Mesendoderm (in vitro differentiated cells): ENCODE results near the gene RDH8.

Source experiments
- DNase-seq: peaks from one replicate; pipeline ENCODE4 v3.0.0; 2013
- H2AK5ac ChIP-seq: 2 replicates; pipeline ENCODE4 v1.6.1; 2013; ENCODE audit warnings: low read length, inconsistent platforms
- H2BK120ac ChIP-seq: 2 replicates; pipeline ENCODE4 v1.6.1; 2013; ENCODE audit warnings: low read depth, mild to moderate bottlenecking, low read length, moderate library complexity, mixed read lengths
- H2BK15ac ChIP-seq: replicated peaks from 2 replicates; pipeline ENCODE4 v1.6.1; 2013; ENCODE audit warnings: low read depth, mild to moderate bottlenecking, moderate library complexity
- H2BK5ac ChIP-seq: 2 replicates; pipeline ENCODE4 v1.6.1; 2013; ENCODE audit warnings: low read length, inconsistent platforms
- H3K18ac ChIP-seq: 2 replicates; pipeline ENCODE4 v1.6.1; 2013; ENCODE audit warnings: mild to moderate bottlenecking, low read length, mixed read lengths
- H3K23ac ChIP-seq: one replicate; pipeline ENCODE4 v1.6.1; 2013; ENCODE audit warnings: low read length
- H3K27ac ChIP-seq: 2 replicates; pipeline ENCODE4 v1.5.1; 2013; ENCODE audit warnings: low read depth, mild to moderate bottlenecking, inconsistent platforms, low read length, moderate library complexity
- H3K27me3 ChIP-seq: 2 replicates; pipeline ENCODE4 v1.6.1; 2013; ENCODE audit warnings: low read length, control low read depth, mild to moderate bottlenecking, inconsistent platforms; ENCODE audit not compliant: insufficient read depth, poor library complexity
- H3K36me3 ChIP-seq: 2 replicates; pipeline ENCODE4 v1.6.1; 2013; ENCODE audit warnings: low read length, inconsistent platforms; ENCODE audit not compliant: control insufficient read depth, insufficient read depth
- H3K4ac ChIP-seq: one replicate; pipeline ENCODE4 v1.6.1; 2013; ENCODE audit warnings: low read depth, mild to moderate bottlenecking, low read length, moderate library complexity
- H3K4me1 ChIP-seq: 2 replicates; pipeline ENCODE4 v1.6.1; 2013; ENCODE audit warnings: low read depth, low read length, inconsistent platforms; ENCODE audit not compliant: control insufficient read depth
- H3K4me2 ChIP-seq: 2 replicates; pipeline ENCODE4 v1.6.1; 2013; ENCODE audit warnings: low read length
- H3K4me3 ChIP-seq: 2 replicates; pipeline ENCODE4 v1.5.1; 2013; ENCODE audit warnings: mild to moderate bottlenecking, low read length
- H3K56ac ChIP-seq: one replicate; pipeline ENCODE4 v1.6.1; 2013; ENCODE audit warnings: low read length
- H3K79me1 ChIP-seq: 2 replicates; pipeline ENCODE4 v1.6.1; 2013; ENCODE audit warnings: low read length, inconsistent platforms
- H3K79me2 ChIP-seq: 2 replicates; pipeline ENCODE4 v1.6.1; 2013; ENCODE audit warnings: mild to moderate bottlenecking, low read length; ENCODE audit not compliant: control insufficient read depth, insufficient read depth
- H3K9ac ChIP-seq: 2 replicates; pipeline ENCODE4 v1.6.1; 2013; ENCODE audit warnings: low read length, inconsistent platforms
- H4K5ac ChIP-seq: one replicate; pipeline ENCODE4 v1.6.1; 2013; ENCODE audit warnings: low read length
- H4K8ac ChIP-seq: one replicate; pipeline ENCODE4 v1.6.1; 2013; ENCODE audit warnings: low read depth, mild to moderate bottlenecking, control low read depth, low read length, moderate library complexity
- WGBS: extraction: QIAGEN DNeasy Blood & Tissue Kit; methylation state at CpG from one replicate; pipeline ENCODE4 v1.1.7; 2013; ENCODE audit warnings: low lambda C conversion rate, missing lambda C conversion rate; ENCODE audit not compliant: insufficient coverage; ENCODE audit errors: extremely low coverage; 5-methylcytosine and 5-hydroxymethylcytosine counted together

RDH8 gene

DNA sequence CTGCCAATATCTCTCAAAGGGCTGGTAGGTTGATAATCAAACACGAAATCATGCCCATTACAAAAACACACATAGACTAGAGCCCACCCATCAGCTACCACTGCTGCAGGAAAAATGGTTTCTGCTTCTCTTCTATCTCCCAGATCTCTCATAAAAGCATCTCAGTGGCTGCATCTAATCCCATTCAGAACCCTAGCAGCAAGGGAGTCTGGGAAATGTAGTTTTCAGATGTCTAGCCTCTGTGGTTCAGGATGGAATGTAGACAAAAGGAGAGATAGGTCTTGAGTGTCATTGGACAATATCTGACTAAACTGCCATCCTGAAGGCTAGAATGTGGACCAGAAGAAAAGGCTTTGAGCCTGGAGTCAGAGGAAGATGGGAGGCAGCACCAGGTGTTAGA lies 32.1 kb downstream of the RDH8 start:
- Histone ChIP-seq H3K27ac (no peak overlapping the region), H2BK15ac (no peak overlapping the region), H3K79me2 (no peaks in the 10 kb centered on the region), H3K56ac (no peak overlapping the region), H3K4me1 (no peaks in the 10 kb centered on the region), H3K79me1 (no peaks in the 10 kb centered on the region), H4K8ac (no peak overlapping the region), H2AK5ac (no peak overlapping the region), H2BK5ac (no peak overlapping the region), H3K4me3 (no peak overlapping the region), H3K27me3 (no peaks in the 10 kb centered on the region), H3K18ac (no peak overlapping the region), H3K9ac (no peak overlapping the region), H3K4me2 (no peak overlapping the region), H3K23ac (no peak overlapping the region), H3K4ac (no peak overlapping the region), H3K36me3 (no peaks in the 10 kb centered on the region), H2BK120ac (no peak overlapping the region), H4K5ac (no peak overlapping the region)
- no CpG with 5 or more reads among the region's 1 CpG for WGBS
- DNase-seq, result no peak

DNA sequence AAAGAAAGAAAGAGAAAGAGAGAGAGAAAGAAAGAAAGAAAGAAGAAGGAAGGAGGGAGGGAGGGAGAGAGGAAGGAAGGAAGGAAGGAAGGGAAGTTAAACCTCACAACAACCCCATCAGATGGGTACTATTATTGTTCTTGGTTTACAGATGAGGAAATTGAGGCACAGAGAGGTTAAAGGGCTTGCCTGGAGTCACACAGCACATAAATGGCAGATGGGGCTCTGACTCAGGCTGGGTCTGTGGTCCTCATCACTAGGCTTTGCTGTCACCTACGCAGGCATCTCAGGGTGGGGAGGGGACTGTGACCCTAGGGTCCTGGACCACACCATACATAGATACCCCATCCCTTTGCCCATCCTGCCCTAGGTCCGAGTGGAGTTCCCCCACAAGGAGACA lies 36.3 kb downstream of the RDH8 start:
- no peaks in the 10 kb centered on the region for H3K79me1 ChIP-seq
- no peak overlapping the region for H4K5ac ChIP-seq
- DNase-seq, result no peak
- no peak overlapping the region for H2BK15ac ChIP-seq
- H3K4ac ChIP-seq, result no peak overlapping the region
- H2AK5ac ChIP-seq, result no peak overlapping the region
- no peaks in the 10 kb centered on the region for H3K27me3 ChIP-seq
- no peaks in the 10 kb centered on the region for H3K79me2 ChIP-seq
- H3K18ac ChIP-seq, result no peak overlapping the region
- WGBS, result no CpG with 5 or more reads among the region's 2 CpGs
- H3K4me2 ChIP-seq, result no peak overlapping the region
- H2BK120ac ChIP-seq, result no peak overlapping the region
- H3K56ac ChIP-seq, result no peak overlapping the region
- H3K4me1 ChIP-seq, result no peaks in the 10 kb centered on the region
- H3K23ac ChIP-seq, result no peak overlapping the region
- no peaks in the 10 kb centered on the region for H3K36me3 ChIP-seq
- no peak overlapping the region for H4K8ac ChIP-seq
- H3K4me3 ChIP-seq, result no peak overlapping the region
- H2BK5ac ChIP-seq, result no peak overlapping the region
- H3K27ac ChIP-seq, result no peak overlapping the region
- H3K9ac ChIP-seq, result no peak overlapping the region

DNA sequence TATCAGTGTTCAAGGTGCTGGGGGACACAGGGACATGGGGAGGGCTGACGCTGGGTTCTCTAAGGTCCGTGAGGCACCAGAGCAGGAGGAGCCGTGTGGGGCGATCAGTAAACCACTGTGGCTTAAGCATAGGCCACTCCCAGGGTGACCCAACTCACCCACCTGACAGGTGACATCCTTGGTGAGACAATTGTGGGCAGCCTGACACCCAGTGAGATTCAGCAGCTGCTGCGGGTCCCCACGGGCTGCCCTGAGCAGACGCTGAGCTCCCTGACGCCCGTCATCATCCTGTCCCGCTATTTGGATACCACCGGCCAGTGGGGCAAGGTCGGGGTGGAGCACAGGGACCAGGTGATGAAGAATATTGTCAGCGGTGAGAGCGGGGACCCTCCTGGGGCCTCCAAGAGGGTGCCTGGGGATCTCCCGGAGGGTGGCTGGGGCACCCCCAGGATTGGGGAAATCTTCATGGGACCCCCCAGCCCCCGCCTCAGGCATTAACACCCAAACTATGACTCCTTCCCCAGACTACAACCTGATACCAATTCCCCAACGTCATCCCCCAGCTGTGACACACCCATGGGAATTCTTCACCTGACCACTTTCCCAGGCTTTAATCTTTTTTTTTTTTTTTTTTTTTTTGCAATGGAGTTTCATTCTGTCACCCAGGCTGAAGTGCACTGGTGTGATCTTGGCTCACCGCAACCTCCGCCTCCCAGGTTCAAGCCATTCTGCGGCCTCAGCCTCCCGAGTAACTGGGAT lies 39.5 kb downstream of the RDH8 start:
- Histone ChIP-seq H3K4me1 (no peaks in the 10 kb centered on the region), H4K8ac (no peak overlapping the region), H3K18ac (no peak overlapping the region), H3K4me2 (no peak overlapping the region), H3K56ac (no peak overlapping the region), H3K9ac (no peak overlapping the region), H3K79me1 (no peaks in the 10 kb centered on the region), H2BK5ac (no peak overlapping the region), H2BK15ac (no peak overlapping the region), H3K36me3 (no peaks in the 10 kb centered on the region), H3K23ac (no peak overlapping the region), H4K5ac (no peak overlapping the region), H3K27ac (no peak overlapping the region), H3K4ac (no peak overlapping the region), H3K4me3 (no peak overlapping the region), H2AK5ac (no peak overlapping the region), H3K79me2 (no peaks in the 10 kb centered on the region), H2BK120ac (no peak overlapping the region), H3K27me3 (no peaks in the 10 kb centered on the region)
- WGBS, result no CpG with 5 or more reads among the region's 21 CpGs
- no peak for DNase-seq

DNA sequence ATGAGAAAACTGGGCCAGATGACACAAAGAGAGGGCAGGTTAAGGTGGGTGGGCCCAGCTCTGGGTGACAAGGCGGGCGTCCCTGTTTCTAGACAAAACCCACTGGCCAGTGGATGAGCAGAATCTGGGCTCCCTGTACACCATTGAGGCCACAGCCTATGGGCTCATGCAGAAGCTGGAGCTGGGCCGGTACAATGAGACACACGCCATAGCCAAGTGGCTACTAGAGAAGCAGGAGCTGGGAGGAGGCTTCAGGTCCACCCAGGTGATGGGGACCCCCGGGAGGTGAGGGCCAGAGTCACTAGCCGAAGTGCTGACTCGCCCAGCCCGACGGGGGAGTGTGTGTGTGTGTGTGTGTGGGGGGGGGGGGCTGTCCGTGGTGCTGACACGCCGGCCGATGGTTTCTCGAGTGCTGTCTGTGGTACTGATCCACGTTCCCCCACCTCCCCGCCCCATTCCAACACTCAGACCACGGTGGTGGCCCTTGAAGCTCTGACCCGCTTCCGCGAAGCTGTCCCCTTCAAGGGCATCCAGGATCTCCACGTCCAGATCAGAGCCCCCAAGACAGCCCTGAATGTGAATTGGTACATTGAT lies 48.5 kb downstream of the RDH8 start:
- Histone ChIP-seq H3K4ac (no peak overlapping the region), H2BK5ac (no peak overlapping the region), H2BK15ac (no peak overlapping the region), H3K79me1 (no peaks in the 10 kb centered on the region), H4K5ac (no peak overlapping the region), H3K4me1 (no peaks in the 10 kb centered on the region), H3K18ac (no peak overlapping the region), H4K8ac (no peak overlapping the region), H3K56ac (no peak overlapping the region), H2BK120ac (no peak overlapping the region), H3K27me3 (no peaks in the 10 kb centered on the region), H2AK5ac (no peak overlapping the region), H3K36me3 (no peaks in the 10 kb centered on the region), H3K27ac (no peak overlapping the region), H3K4me2 (no peak overlapping the region), H3K4me3 (no peak overlapping the region), H3K79me2 (no peaks in the 10 kb centered on the region), H3K9ac (no peak overlapping the region), H3K23ac (no peak overlapping the region)
- no CpG with 5 or more reads among the region's 21 CpGs for whole genome bisulfite sequencing
- DNase-seq, result no peak

DNA sequence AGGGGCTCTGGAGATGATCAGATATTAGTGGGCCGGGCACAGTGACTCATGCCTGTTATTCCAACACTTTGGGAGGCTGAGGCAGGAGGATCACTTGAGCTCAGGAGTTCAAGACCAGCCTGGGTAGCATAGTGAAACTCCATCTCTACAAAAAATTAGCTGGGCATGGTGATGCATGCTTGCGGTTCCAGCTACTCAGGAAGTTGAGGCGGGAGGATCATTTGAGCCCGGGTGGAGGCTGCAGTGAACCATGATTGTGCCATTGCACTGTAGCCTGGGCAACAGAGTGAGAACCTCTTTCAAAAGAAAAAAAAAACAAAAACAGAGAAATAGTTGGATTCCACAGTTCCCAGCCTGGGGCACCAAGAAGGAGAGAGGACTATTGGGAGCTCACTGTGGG lies 54.9 kb downstream of the RDH8 start:
- Histone ChIP-seq H3K56ac (no peak overlapping the region), H3K79me1 (no peaks in the 10 kb centered on the region), H3K4ac (no peak overlapping the region), H2AK5ac (no peak overlapping the region), H3K27ac (no peak overlapping the region), H3K4me2 (no peak overlapping the region), H2BK5ac (no peak overlapping the region), H3K23ac (no peak overlapping the region), H4K8ac (no peak overlapping the region), H3K4me3 (no peak overlapping the region), H3K4me1 (no peaks in the 10 kb centered on the region), H2BK15ac (no peak overlapping the region), H3K18ac (no peak overlapping the region), H3K27me3 (no peaks in the 10 kb centered on the region), H4K5ac (no peak overlapping the region), H2BK120ac (no peak overlapping the region), H3K79me2 (no peaks in the 10 kb centered on the region), H3K36me3 (no peaks in the 10 kb centered on the region), H3K9ac (no peak overlapping the region)
- WGBS, result no CpG with 5 or more reads among the region's 4 CpGs
- no peak for DNase-seq

DNA sequence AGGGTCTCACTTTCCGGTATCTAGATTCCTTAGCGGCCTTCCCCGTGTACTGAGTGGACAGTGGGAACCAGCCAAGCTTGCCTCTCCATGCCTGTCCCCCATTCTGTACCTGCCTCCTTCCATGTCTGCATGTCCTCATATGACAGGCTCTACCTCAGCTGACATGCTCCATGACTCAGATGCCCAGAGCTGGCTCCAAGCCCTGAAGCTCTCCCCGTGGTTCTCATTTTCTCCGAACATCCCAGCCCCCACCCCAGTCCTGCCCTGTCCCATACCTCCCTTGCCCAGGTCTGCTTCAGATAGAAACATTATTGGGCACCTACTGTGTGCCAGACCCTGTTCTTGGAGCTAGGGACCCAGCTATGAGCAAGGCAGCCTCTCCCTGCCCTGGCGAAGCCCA lies 55.8 kb downstream of the RDH8 start:
- no CpG with 5 or more reads among the region's 6 CpGs for WGBS
- Histone ChIP-seq H2BK15ac (no peak overlapping the region), H3K4ac (no peak overlapping the region), H3K4me2 (no peak overlapping the region), H3K36me3 (no peaks in the 10 kb centered on the region), H2BK5ac (no peak overlapping the region), H3K27ac (no peak overlapping the region), H3K18ac (no peak overlapping the region), H3K79me2 (no peaks in the 10 kb centered on the region), H4K8ac (no peak overlapping the region), H3K79me1 (no peaks in the 10 kb centered on the region), H3K27me3 (no peaks in the 10 kb centered on the region), H4K5ac (no peak overlapping the region), H3K9ac (no peak overlapping the region), H2BK120ac (no peak overlapping the region), H3K4me3 (no peak overlapping the region), H3K56ac (no peak overlapping the region), H2AK5ac (no peak overlapping the region), H3K23ac (no peak overlapping the region), H3K4me1 (no peaks in the 10 kb centered on the region)
- DNase-seq, result no peak
